Daoy (cell line): Measurements from ENCODE around the gene CYP26C1. TPM values are rescaled to one million over a fixed set of nuclear protein-coding genes. Genes with fewer than 3 reads are reported as not detected.
A peak's percentile ranks its signal among the peaks of the same experiment; 100 is the strongest.

ENCODE experiments used
- DNase-seq: peaks from one replicate; pipeline ENCODE4 v3.0.0-alpha.2; 2015; ENCODE audit warnings: low read depth
- total RNA-seq: library from RNA; depleted of rRNA; stranded (reverse); fragments of >200 nt; shearing (Covaris generic); gene quantifications from 2 replicates; pipeline ENCODE4 v1.2.3, GENCODE V29; 2014; rRNA removed

CYP26C1 gene, protein sequence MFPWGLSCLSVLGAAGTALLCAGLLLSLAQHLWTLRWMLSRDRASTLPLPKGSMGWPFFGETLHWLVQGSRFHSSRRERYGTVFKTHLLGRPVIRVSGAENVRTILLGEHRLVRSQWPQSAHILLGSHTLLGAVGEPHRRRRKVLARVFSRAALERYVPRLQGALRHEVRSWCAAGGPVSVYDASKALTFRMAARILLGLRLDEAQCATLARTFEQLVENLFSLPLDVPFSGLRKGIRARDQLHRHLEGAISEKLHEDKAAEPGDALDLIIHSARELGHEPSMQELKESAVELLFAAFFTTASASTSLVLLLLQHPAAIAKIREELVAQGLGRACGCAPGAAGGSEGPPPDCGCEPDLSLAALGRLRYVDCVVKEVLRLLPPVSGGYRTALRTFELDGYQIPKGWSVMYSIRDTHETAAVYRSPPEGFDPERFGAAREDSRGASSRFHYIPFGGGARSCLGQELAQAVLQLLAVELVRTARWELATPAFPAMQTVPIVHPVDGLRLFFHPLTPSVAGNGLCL
- 0.11 TPM in 1 of 2 replicates, not detected in the other for total RNA-seq

DNA sequence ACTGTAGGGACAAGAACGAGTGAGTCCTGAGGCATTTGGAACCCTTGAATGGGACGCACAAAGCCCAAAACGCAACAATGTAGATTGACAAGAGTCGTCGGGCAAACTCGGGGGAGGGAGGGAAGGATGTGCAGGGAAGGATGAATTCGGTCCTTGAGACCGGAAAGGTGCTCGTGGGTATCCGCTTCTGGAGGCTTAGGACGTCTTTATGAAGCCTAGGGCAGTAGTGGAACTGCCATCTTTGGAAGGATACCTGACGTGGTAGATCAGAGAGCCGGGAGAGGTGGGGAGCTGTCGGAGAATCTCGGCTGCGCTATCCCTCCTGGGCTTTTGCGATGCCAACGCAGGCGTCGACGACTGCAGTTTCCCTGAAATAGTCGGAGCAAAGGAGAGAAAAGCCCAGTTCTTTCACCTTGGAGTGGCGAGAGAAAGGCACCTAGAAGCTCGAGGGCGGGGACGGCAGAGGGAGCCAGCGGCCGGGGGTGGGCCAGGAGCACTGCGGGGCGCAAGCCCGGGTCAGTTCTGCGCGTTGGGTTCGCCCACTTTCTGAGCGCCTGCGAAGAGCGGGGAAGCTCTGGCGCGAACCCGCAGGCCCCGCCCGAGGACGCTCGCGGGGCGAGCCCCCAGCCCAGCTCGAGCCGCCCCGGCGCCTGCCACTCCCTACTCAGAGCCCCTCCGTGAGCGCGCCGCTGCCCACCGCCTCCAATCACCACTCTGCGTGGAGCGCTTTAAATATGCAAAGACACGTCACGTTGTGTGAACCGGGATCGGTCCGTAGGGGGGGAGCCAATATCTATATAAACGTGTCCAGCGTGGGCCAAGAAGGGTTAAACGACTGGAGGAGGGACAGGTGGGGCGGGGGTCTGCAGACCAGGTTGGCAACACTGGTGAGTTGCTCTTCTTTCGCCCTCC, at the start of gene CYP26C1:
TSS of gene CYP26C1 (plus strand) at position 824 of the 912 bp plus-strand sequence. CDS start 466 bp downstream, outside the sequence.
- DNase-seq, result no peak

DNA sequence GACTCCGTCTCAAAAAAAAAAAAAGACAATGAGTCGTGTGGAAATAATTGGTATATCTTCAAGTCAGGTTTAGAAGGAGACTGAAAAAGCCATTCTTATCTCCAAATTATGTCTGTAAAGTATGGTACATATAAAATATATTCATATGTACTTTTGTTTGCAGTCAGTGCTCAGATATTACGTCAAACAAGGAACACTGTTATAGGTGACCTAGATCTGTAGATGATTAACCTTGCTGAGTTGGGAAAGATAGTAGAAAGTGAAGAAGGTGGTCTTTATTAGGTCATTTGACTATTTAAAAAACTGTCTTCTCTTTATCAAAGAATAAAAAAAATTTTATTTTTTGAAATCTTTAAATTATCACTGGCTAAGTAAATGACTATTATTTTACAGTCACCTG, 44.9 kb upstream of the CYP26C1 start:
- no peak for DNase-seq

DNA sequence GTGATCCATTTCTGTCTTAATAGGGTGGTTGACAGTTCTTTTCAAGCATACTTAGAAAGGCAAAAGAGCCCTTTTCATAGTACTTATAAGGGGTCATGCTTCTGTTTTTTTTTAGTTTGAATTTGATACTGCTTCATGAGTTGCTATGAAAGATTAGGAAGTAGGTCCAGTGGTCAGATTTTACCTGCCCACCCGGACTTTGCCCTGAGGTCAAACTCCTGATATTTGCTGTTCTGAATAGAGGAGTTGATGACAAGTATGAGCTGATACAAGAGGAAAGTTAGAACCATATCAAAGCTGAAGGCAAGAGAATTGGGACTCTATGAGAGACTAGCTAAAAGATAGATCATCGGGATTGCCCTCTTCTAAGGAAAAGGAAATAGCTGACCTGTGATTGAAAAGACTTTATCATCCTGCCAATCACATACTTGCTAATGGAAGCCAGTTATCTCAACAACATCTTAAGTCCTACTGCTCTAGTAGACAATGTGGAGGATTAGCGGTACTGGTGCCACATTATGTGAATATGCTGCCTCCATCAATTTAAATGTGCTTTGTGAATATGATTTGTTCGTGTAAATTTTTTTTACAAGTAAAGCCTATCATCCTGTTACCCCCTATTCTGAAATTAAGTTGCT, 37.5 kb upstream of the CYP26C1 start:
- no peak for DNase-seq

DNA sequence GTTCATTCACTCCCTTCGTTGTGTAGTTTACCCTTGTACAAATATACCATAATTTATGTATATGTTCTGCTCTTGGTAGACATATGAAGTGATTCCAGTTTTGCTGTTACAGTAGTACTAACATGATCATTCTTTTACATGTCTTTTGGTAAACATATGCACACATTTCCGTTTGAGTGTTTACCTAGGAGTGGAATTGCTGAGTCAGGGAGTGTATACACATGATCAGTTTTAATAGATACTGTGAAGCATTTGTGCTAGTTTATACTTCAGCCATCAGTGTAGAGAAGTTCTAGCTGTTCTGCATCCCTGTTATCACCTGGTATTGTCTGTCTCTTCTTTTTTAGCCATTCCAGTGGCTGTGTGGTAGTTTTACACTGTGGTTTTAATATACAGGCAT, 34.5 kb upstream of the CYP26C1 start:
- DNase-seq, result no peak

DNA sequence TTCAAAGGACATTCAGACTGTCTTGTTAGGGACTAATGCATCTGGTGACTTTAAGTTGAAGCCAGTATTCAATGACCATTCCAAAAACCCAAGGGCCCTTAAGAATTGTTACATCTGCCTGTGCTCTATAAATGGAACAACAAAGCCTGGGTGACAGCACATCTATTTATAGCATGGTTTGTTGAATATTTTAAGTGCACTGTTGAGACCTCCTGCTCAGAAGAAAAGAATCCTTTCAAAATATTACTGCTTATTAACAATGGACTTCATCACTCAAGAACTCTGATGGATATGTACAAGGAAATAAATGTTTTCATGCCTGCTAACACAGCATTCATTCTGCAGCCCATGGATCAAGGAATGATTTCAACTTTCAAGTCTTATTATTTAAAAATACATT, 33.1 kb upstream of the CYP26C1 start:
- DNase-seq, result no peak

DNA sequence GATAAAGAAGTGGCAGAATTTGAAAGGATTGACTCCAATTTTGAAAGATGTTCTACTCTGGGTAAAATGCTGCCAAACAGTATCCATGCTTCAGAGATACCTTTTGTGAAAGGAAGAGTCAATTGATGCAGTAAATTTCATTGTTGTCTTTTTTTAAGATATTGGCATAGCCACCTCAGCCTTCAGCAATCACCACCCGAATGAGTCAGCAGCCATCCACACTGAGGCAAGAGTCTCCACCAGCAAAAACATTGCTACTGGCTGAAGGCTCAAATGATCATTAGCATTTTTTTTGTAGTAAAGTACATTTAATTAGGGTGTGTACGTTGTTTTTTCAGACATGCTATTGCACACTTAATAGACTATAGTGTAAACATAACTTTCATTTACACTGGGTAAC, 31.7 kb upstream of the CYP26C1 start:
- peak; percentile 53 for DNase-seq

DNA sequence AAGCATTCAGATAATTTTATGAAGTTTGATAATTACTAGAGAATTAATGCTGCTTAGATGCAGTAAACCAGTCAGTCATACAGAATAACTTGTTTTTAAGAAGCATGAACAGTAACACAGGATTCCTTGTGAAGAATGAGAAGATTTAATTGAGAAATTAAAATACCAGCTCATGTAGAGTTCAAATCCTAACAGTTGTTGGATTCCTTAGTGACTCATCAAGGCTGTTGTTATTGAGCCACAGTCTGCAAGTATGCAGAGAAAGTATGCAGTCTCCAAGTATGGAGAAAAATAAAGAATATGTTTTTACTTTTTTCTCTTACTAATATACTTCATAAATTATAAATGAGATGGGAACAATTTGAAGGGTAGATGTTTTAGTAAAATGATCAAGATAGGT, 30.2 kb upstream of the CYP26C1 start:
- DNase-seq, result peak; percentile 29

DNA sequence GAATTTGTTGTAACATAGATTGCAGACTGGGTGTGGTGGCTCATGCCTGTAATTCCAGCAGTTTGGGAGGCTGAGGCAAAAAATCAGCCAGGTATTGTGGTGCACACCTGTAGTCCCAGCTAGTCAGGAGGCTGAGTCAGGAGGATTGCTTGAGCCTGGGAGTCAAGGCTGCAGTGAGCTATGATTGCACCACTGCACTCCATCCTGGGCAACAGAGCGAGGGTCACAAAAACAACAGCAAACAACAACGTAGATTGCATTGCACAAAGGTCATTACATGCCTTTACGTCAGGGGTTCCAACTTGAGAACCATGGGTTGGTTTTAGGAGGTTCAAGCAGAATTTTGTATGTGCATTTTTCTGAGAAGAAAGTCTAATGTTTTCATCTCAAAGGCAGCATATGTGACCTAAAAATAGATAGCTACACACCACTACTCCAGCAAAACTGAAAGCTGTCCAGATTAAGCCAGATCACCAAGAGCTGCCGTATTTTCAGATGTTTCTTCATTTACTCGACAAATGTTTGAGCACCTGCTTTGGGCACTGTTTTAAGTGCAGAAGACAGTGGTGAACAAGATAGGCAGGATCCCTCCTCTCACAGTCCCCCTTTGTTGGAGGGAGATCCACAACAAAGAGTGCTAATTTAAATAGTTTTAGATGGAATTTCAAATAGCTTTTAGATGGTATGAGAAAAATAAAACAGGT, 28.3 kb upstream of the CYP26C1 start:
- no peak for DNase-seq

DNA sequence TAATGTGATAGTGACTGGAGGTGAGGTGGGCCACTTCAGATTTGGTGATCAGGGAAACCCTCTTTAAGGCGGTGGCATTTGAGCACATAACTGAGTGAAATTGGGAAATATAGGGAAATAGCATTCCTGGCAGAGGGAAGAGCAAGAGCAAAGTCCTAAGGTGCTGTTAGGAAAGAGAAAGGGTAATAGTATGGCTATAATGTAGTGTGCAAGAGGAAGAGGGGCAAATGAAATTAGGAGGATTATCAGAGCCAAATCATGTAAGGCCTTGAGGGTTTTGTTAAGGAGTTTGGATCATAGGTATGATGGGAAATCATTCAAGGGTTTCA, 27.8 kb upstream of the CYP26C1 start:
- DNase-seq, result no peak

DNA sequence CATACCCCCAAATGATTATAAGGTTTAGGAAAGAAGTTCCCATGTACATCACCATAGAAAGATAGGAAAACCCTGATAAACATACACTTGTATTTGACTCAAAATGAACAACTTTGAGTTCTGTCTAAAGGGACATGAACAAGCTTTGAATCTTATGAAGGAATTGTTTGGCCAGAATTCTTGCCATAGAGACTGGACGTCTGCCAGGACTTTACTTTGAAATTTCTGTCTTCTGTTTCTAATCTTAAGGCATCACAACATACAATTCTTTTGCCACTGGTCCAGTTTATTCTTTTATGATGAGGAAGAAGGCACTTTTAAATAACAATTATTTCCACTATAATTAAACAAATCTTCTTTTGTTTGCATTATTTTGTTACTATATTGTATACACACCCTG, 26.2 kb upstream of the CYP26C1 start:
- no peak for DNase-seq

DNA sequence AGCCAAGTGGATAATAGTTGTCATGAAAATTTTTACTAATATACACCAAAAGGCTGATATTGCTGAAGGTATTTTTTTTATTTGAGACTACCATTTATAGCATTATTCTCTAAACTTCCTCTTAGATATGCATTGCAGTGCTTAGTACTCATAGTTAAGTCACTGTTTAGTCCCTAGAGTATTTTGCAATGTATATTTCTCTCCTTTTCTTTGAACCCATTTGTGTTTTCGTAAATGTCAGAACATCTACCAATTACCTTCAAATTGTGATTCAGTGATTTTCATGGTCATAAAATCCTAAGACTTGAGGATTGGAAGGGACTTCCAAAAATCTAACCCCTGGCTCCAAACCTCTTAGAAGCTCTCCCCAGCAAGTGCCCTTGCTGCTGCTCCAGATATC, 21.5 kb upstream of the CYP26C1 start:
- DNase-seq, result no peak

DNA sequence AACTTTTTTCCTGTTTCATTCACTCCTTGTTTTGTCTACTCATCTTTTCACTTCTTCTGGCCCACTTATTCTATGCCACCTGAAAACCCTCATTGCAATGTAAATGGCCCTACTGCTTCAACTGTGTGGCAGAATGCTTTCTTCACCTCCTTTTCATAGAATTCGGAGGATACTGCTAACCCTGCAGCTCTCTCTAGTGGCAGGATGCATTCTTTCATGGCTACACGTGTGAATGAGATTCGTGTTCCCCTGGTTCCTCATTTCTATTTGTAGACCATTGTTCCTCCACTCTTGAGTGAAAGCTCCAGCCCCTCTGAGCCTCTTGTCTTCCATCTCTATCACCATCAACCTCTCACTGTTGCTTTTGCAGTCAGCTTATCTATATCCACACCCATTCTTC, 20.9 kb upstream of the CYP26C1 start:
- DNase-seq, result no peak

DNA sequence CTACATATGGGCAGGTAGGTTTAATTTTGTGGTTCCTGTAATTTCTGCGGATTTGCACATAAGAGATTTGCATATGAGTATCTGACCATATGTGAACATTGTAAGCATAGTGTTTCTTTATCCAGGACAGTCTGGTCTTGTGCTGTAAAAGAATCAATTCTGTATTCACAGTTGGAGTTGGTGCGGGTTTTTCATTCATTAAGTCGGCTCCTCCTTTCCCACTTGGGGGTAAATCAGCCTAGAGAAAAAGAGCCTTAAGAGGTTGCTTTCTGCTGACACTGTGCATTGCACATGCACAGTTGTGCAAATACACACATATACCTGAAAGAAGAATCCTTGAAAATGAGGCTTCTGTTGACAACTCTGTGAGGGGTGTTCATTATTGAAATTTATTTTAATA, 6.1 kb upstream of the CYP26C1 start:
- DNase-seq, result no peak

DNA sequence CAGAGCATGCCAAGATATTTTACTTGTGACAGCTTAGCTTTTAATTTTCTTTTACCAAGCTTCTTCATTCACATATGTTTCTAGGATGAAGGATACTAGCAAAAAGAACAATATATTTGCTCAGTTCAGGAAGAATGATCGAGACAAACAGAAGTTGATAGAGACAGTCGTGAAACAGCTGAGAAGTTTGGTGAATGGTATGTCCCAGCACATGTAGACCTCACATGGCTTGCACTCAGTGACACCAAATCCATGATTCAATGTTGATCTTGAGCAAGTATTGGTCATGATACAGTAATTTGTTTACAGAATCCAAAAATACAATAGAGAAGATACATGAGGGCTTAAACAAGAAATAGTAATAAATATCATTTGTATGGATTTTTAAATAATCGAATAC, 2.5 kb upstream of the CYP26C1 start:
- DNase-seq, result no peak

DNA sequence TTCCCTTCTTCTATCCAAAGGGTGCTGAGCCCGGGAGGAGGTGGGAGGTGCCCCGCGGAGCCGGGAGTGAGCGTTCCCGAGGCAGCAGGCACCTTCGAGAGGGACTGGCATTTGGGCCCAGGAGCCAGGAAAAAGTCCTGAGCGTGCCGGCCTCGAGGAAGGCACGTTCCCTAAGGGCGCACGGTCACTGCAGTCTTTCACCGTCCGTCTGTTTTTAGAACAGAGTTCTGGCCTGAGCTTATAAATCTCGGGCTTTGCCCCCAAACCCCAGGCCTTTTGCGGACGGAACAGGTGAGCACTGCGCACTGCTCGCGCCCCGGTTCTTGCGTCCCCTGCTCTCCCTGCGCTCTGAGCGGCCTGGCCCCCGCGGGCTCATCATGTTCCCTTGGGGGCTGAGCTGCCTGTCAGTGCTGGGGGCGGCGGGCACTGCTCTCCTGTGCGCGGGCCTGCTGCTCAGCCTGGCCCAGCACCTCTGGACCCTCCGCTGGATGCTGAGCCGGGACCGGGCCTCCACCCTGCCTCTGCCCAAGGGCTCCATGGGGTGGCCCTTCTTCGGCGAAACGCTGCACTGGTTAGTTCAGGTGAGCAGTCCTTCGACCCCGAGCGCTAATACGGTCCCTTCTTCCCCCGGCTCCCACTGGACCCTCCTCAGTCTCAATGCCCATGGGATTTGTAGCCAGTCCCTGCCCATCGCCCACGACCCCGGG, 442 bp downstream of the CYP26C1 start:
- no peak for DNase-seq

DNA sequence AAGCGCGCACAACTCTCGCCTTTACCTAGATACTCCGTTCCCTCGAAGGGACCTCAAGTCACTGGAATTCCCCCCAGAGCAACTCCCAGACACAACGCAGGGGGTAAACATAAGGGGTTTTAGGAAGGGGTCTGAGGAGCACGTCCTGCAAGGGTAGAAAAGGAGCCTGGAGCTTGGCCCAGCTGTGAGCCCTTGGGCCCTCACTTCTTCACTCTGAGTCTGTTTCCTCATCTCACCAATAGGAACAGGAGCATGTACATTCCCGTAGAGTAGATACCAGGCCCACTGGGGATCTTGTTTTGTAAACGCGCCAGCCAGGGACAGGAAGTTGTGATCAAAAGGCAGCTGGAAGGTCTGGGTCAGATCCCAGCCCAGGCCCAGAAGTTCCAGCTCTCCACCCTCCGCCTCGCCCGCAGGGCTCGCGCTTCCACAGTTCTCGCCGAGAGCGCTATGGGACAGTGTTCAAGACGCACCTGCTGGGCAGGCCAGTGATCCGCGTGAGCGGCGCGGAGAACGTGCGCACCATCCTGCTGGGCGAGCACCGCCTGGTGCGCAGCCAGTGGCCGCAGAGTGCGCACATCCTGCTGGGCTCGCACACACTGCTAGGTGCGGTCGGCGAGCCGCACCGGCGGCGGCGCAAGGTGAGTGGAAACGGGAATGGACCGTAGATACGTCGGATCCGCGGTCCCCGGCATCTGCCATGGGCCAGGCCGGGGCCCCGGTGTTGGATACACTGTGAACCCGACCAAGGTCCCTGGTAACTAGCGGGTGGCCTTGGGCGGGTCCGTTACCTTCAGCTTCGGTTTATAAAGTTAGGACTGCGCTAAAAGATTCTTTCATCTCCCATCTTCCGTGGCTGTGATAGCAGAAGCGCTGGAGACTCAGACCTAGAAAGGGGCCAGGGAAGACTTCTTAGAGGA, 1.3 kb downstream of the CYP26C1 start:
- DNase-seq, result no peak

DNA sequence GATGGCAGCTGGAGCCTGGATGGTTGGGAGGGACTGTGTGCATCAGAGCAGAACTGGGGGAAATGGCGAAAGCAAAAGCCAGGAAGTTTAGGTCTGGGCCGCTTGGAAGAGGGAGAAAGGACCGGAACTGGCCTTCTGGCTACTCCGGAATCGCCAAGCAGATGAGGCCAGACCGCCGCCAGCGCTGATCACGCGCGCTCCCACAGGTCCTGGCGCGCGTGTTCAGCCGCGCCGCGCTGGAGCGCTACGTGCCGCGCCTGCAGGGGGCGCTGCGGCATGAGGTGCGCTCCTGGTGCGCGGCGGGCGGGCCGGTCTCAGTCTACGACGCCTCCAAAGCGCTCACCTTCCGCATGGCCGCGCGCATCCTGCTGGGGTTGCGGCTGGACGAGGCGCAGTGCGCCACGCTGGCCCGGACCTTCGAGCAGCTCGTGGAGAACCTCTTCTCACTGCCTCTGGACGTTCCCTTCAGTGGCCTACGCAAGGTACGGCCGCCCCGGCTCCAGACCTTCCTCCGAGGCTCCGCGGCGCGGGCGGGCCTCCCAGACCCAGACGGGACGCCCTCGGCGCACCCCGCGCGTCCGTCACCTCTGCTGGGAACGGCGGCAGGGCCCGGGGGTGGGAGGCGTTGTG, 2.0 kb downstream of the CYP26C1 start:
- DNase-seq, result peak; percentile 60

DNA sequence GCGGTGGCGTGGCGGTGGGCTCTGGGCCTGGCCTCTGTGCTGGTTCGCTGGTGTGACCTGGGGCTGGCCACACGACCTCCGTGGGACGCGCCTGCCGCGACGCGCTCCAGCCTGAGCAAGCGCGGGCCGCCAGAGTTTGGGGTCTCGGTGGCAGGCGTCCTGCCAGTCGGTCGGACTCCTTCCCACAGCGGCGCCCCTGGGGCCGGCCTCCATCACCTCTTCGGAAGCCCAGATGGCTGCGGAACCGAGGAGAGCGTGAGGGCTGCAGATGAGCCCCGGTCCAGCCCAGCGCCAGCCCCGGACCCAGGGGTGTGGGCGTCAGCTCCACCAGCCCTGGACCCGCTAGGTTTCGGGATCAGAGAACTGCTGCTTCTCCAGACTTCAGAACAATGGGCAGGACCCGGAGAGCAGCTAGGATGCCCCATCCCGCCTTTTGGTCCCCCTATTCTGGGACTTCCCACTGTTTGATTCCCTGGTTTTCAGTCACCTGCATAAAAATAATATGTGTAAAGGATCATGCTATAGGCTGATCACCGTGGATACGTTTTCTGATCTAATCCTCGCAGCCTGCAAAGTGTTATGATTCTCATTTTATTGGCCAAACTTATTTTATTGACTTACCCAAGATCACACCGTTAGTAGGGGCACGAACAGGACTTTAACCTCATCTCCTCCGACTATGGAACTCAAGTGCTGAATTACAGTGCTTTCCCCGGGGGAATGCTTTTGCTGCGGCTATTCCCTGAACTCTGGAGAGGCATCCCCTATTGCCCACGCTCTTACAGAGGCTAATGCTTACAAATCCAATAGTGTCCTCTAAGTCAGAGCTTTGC, 2.8 kb downstream of the CYP26C1 start:
- DNase-seq, result no peak
